Measurements from ENCODE around the gene ADAMTS16. TPM values are rescaled to one million over a fixed set of nuclear protein-coding genes. Genes with fewer than 3 reads are reported as not detected.

Gene ADAMTS16
- total and polyA plus RNA-seq, 9 of the 15 experiments (the other 6 are each of a cell fraction or from before 2014, with no cell fraction given): not detected

DNA sequence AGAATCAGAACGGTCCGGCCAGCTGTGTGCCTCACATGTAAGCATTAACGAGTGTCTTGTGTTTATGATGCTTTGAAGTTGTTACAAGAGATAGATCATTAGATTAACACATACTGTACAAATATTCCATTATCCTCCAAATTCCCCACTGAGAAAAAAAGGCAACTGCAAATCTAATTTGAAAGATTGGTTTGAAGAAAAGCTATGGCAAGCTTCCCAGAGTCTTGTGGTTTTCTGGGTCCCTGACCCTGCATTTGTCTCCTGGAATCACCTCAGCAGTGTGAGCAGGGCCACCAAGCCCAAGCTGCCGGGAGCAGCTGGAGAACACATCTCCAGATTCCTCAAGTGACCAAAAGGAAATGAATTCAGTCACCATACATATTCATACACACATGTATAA is 36.9 kb upstream of the ADAMTS16 start (continued):
- TF ChIP-seq, protein P1, sequence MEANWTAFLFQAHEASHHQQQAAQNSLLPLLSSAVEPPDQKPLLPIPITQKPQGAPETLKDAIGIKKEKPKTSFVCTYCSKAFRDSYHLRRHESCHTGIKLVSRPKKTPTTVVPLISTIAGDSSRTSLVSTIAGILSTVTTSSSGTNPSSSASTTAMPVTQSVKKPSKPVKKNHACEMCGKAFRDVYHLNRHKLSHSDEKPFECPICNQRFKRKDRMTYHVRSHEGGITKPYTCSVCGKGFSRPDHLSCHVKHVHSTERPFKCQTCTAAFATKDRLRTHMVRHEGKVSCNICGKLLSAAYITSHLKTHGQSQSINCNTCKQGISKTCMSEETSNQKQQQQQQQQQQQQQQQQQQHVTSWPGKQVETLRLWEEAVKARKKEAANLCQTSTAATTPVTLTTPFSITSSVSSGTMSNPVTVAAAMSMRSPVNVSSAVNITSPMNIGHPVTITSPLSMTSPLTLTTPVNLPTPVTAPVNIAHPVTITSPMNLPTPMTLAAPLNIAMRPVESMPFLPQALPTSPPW (CRISPR knock-in tag; IDR thresholded peaks at IDR 0.05): no peak
- no peak for TF ChIP-seq ZNF583 (CRISPR knock-in tag; IDR thresholded peaks at IDR 0.05)

DNA sequence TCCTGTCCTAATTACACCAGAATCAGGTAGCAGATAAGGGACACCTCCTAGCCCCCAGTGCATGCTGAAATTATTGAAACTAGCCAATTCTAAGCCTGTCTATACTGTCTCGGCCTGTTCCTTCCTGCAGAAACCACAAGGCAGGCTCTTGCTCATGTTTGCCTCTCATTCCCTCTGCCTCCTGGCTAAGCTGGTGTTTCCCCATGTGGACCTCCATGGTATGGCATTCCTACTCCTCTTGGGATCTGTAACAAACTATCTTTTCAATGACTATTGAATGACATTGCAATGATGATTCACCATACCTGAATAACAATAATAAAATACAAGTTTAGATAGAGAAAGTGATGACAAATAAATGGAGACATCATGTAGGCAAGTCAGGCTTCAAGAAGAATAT is 35.6 kb upstream of the ADAMTS16 start:
- FAIRE-seq: no peak
- H3K4me1 ChIP-seq (replicated peaks in 1 of 2; ENCODE audit: control insufficient read depth in 2 of 2, insufficient read depth in 2 of 2, low read length in 2 of 2): no peaks in the 10 kb centered on the region
- no peaks in the 10 kb centered on the region for H3K9me1 ChIP-seq (ENCODE audit: control insufficient read depth, insufficient read depth, low read length)
- 0% methylated on average over 1 of the region's 1 CpG for WGBS (ENCODE audit: insufficient coverage, low coverage, missing lambda C conversion rate)
- no peaks in the 10 kb centered on the region for H3K9me3 ChIP-seq (replicated peaks; ENCODE audit: control insufficient read depth, insufficient read depth, low read depth, low read length)
- H4K20me1 ChIP-seq (replicated peaks; ENCODE audit: control insufficient read depth, insufficient read depth, low read length): no peaks in the 10 kb centered on the region
- BruUV-seq (replicated peaks): no TSS peak
- no peak for DNase-seq (ENCODE audit: extremely low read depth in 1 of 4, low spot score in 3 of 4)
- CTCF ChIA-PET (ENCODE audit: low intra/inter-chr PET ratio): no interaction called here
- no peaks in the 10 kb centered on the region for H3K36me3 ChIP-seq (ENCODE audit: control insufficient read depth, insufficient read depth, low read length)
- H3K9ac ChIP-seq (ENCODE audit: insufficient read depth in 1 of 2, low read depth in 2 of 2, low read length in 2 of 2): no peak overlapping the region
- intact Hi-C loops (cut with micrococcal nuclease) (no loop called here), in situ Hi-C loops (cut with MboI) (no loop called here)
- H3K4me2 ChIP-seq (ENCODE audit: insufficient read depth, low read length): no peak overlapping the region
- POLR2A ChIA-PET: no interaction called here
- H2AFZ ChIP-seq (ENCODE audit: low read depth, low read length): no peak overlapping the region
- no peaks in the 10 kb centered on the region for H3K27me3 ChIP-seq (ENCODE audit: control insufficient read depth in 2 of 2, insufficient read depth in 2 of 2, low read length in 2 of 2)
- no peak for ATAC-seq
- H3K4me3 ChIP-seq: no peak overlapping the region
- H3K79me2 ChIP-seq (ENCODE audit: control insufficient read depth, insufficient read depth, low read length): no peaks in the 10 kb centered on the region
- no peak overlapping the region for H3K27ac ChIP-seq (ENCODE audit: extremely low read depth, low read depth, low read length)
- TF ChIP-seq, protein P2, sequence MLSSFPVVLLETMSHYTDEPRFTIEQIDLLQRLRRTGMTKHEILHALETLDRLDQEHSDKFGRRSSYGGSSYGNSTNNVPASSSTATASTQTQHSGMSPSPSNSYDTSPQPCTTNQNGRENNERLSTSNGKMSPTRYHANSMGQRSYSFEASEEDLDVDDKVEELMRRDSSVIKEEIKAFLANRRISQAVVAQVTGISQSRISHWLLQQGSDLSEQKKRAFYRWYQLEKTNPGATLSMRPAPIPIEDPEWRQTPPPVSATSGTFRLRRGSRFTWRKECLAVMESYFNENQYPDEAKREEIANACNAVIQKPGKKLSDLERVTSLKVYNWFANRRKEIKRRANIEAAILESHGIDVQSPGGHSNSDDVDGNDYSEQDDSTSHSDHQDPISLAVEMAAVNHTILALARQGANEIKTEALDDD (IDR thresholded peaks at IDR 0.05): no peak
- TF ChIP-seq CBX2 (IDR thresholded peaks at IDR 0.05; ENCODE audit: insufficient read depth, low read length, poor library complexity, severe bottlenecking): no peak
- TF ChIP-seq ZNF347 (CRISPR knock-in tag; IDR thresholded peaks at IDR 0.05; ENCODE audit: low read depth): no peak
- TF ChIP-seq ZNF668 (CRISPR knock-in tag; IDR thresholded peaks at IDR 0.05): no peak
- no peak for TF ChIP-seq PHTF2 (CRISPR knock-in tag; IDR thresholded peaks at IDR 0.05)
- TF ChIP-seq, protein P3, sequence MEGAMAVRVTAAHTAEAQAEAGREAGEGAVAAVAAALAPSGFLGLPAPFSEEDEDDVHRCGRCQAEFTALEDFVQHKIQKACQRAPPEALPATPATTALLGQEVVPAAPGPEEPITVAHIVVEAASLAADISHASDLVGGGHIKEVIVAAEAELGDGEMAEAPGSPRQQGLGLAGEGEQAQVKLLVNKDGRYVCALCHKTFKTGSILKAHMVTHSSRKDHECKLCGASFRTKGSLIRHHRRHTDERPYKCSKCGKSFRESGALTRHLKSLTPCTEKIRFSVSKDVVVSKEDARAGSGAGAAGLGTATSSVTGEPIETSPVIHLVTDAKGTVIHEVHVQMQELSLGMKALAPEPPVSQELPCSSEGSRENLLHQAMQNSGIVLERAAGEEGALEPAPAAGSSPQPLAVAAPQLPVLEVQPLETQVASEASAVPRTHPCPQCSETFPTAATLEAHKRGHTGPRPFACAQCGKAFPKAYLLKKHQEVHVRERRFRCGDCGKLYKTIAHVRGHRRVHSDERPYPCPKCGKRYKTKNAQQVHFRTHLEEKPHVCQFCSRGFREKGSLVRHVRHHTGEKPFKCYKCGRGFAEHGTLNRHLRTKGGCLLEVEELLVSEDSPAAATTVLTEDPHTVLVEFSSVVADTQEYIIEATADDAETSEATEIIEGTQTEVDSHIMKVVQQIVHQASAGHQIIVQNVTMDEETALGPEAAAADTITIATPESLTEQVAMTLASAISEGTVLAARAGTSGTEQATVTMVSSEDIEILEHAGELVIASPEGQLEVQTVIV (CRISPR knock-in tag; IDR thresholded peaks at IDR 0.05; ENCODE audit: borderline replicate concordance): no peak
- TF ChIP-seq SMARCB1 (IDR thresholded peaks at IDR 0.05; ENCODE audit: insufficient read length, low read depth): no peak
- TF ChIP-seq, protein P4, sequence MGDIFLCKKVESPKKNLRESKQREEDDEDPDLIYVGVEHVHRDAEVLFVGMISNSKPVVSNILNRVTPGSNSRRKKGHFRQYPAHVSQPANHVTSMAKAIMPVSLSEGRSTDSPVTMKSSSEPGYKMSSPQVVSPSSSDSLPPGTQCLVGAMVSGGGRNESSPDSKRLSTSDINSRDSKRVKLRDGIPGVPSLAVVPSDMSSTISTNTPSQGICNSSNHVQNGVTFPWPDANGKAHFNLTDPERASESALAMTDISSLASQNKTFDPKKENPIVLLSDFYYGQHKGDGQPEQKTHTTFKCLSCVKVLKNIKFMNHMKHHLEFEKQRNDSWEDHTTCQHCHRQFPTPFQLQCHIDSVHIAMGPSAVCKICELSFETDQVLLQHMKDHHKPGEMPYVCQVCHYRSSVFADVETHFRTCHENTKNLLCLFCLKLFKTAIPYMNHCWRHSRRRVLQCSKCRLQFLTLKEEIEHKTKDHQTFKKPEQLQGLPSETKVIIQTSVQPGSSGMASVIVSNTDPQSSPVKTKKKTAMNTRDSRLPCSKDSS (IDR thresholded peaks at IDR 0.05; ENCODE audit: low read depth, partially characterized antibody): no peak
- TF ChIP-seq SOX6 (IDR thresholded peaks at IDR 0.05): no peak
- no peak for TF ChIP-seq HMG20B (CRISPR knock-in tag; IDR thresholded peaks at IDR 0.05)
- no peak for TF ChIP-seq SMAD2 (IDR thresholded peaks at IDR 0.05; ENCODE audit: low read depth, low read length)
- TF ChIP-seq, protein P5, sequence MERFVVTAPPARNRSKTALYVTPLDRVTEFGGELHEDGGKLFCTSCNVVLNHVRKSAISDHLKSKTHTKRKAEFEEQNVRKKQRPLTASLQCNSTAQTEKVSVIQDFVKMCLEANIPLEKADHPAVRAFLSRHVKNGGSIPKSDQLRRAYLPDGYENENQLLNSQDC (CRISPR knock-in tag; IDR thresholded peaks at IDR 0.05): no peak
- TF ChIP-seq MEF2A (IDR thresholded peaks at IDR 0.05; ENCODE audit: control insufficient read depth, low read depth, low read length): no peak
- TF ChIP-seq ZBTB1 (CRISPR knock-in tag; IDR thresholded peaks at IDR 0.05; ENCODE audit: borderline replicate concordance, low read depth): no peak
